IMR-90 (cell line): ENCODE measurements around the gene VSIG4. TPM values are rescaled to one million over a fixed set of nuclear protein-coding genes. Genes with fewer than 3 reads are reported as not detected.

Source experiments
- ATAC-seq: fragments of 200-7000 bp; cut with Tn5 transposase; 2 replicates; pipeline ENCODE4 v1.9.1; 2020; ENCODE audit warnings: low read depth, mild to moderate bottlenecking, moderate library complexity
- BruUV-seq: library from RNA; stranded (reverse); fragments of 400-500 nt; replicated peaks from 2 replicates; lab custom pipeline; 2021; lab: Mats Ljungman, UMichigan
- CTCF ChIA-PET: fragments of 300-600 bp; formaldehyde crosslinking; extraction: SDS; loops from one replicate; lab custom pipeline; 2021; ENCODE audit warnings: antibody characterized with exemption; lab: Yijun Ruan, JAX
- POLR2A ChIA-PET: fragments of 300-600 bp; sonication (Branson Sonifier 250); formaldehyde crosslinking; loops from one replicate; lab custom pipeline; 2022; ENCODE audit warnings: antibody characterized with exemption; ENCODE audit not compliant: unreplicated experiment; lab: Charles Lee
- DNase-seq: peaks from one replicate; pipeline ENCODE4 v3.0.0; 2013
- H2AFZ ChIP-seq: replicated peaks from 2 replicates; pipeline ENCODE3; 2013; ENCODE audit warnings: low read length, mild to moderate bottlenecking; ENCODE audit not compliant: poor library complexity
- H2AK5ac ChIP-seq: 2 replicates; pipeline ENCODE4 v1.6.1; 2013; ENCODE audit warnings: low read depth, low read length, inconsistent platforms
- H2AK9ac ChIP-seq: replicated peaks from 2 replicates; pipeline ENCODE3; 2013; ENCODE audit warnings: mild to moderate bottlenecking, low read depth, low read length, moderate library complexity; ENCODE audit not compliant: poor library complexity
- H2BK120ac ChIP-seq: 2 replicates; pipeline ENCODE4 v1.6.1; 2013; ENCODE audit warnings: low read depth, low read length, inconsistent platforms
- H2BK15ac ChIP-seq: 3 replicates; pipeline ENCODE4 v1.6.1; 2013; ENCODE audit warnings: low read depth, low read length, inconsistent platforms
- H2BK20ac ChIP-seq: 2 replicates; pipeline ENCODE4 v1.6.1; 2013; ENCODE audit warnings: low read depth, mild to moderate bottlenecking, inconsistent platforms, low read length, moderate library complexity
- H2BK5ac ChIP-seq: 2 replicates; pipeline ENCODE4 v1.6.1; 2013; ENCODE audit warnings: mild to moderate bottlenecking, low read depth, low read length, inconsistent platforms; ENCODE audit not compliant: poor library complexity, severe bottlenecking
- H3K14ac ChIP-seq: replicated peaks from 2 replicates; pipeline ENCODE4 v1.6.1; 2013; ENCODE audit warnings: low read depth, low read length, inconsistent platforms
- H3K18ac ChIP-seq: 2 replicates; pipeline ENCODE4 v1.6.1; 2013; ENCODE audit warnings: low read depth, low read length, control low read depth
- H3K23ac ChIP-seq: 2 replicates; pipeline ENCODE4 v1.6.1; 2013; ENCODE audit warnings: low read depth, low read length, inconsistent platforms
- H3K27ac ChIP-seq: 2 replicates; pipeline ENCODE4 v1.5.1; 2013; ENCODE audit warnings: mild to moderate bottlenecking, control low read depth, low read length; ENCODE audit not compliant: insufficient read depth
- H3K27me3 ChIP-seq: 2 replicates; pipeline ENCODE4 v1.6.1; 2013; ENCODE audit warnings: low read length; ENCODE audit not compliant: control insufficient read depth, insufficient read depth
- H3K36me3 ChIP-seq: 2 replicates; pipeline ENCODE4 v1.6.1; 2013; ENCODE audit warnings: low read length, mixed read lengths; ENCODE audit not compliant: control insufficient read depth, insufficient read depth
- H3K4ac ChIP-seq: 2 replicates; pipeline ENCODE4 v1.6.1; 2013; ENCODE audit warnings: low read depth, low read length, inconsistent platforms
- H3K4me1 ChIP-seq: 2 replicates; pipeline ENCODE4 v1.6.1; 2013; ENCODE audit warnings: low read length, mixed read lengths; ENCODE audit not compliant: control insufficient read depth, insufficient read depth
- H3K4me2 ChIP-seq: 2 replicates; pipeline ENCODE4 v1.6.1; 2013; ENCODE audit warnings: low read depth, mild to moderate bottlenecking, control low read depth, low read length, moderate library complexity
- H3K4me3 ChIP-seq: 2 replicates; pipeline ENCODE4 v1.5.1; 2013; ENCODE audit warnings: low read depth, mild to moderate bottlenecking, control low read depth, low read length, moderate library complexity; ENCODE audit not compliant: insufficient read depth
- H3K56ac ChIP-seq: 2 replicates; pipeline ENCODE4 v1.6.1; 2013; ENCODE audit warnings: low read length, inconsistent platforms; ENCODE audit not compliant: insufficient read depth; ENCODE audit errors: extremely low read depth
- H3K79me1 ChIP-seq, 2 experiments: 2 replicates each; pipeline ENCODE4 v1.6.1; 2013; ENCODE audit warnings: low read length in 2 of 2, inconsistent platforms in 1 of 2, low read depth in 1 of 2
- H3K9ac ChIP-seq: 2 replicates; pipeline ENCODE4 v1.6.1; 2013; ENCODE audit warnings: low read depth, low read length, control low read depth
- H3K9me1 ChIP-seq: 2 replicates; pipeline ENCODE4 v1.6.1; 2013; ENCODE audit warnings: low read length, inconsistent platforms; ENCODE audit not compliant: insufficient read depth
- H3K9me3 ChIP-seq: 2 replicates; pipeline ENCODE4 v1.6.1; 2013; ENCODE audit warnings: low read length; ENCODE audit not compliant: control insufficient read depth, insufficient read depth
- H4K20me1 ChIP-seq: 2 replicates; pipeline ENCODE4 v1.6.1; 2013; ENCODE audit warnings: low read length, inconsistent platforms; ENCODE audit not compliant: insufficient read depth
- H4K5ac ChIP-seq: 2 replicates; pipeline ENCODE4 v1.6.1; 2013; ENCODE audit warnings: mild to moderate bottlenecking, low read depth, low read length, control low read depth
- H4K8ac ChIP-seq, 2 experiments: 2 replicates each; pipeline ENCODE4 v1.6.1; 2013; ENCODE audit warnings: low read depth in 2 of 2, low read length in 2 of 2, control low read depth in 1 of 2, inconsistent platforms in 1 of 2
- H4K91ac ChIP-seq: 2 replicates; pipeline ENCODE4 v1.6.1; 2013; ENCODE audit warnings: low read depth, low read length, inconsistent platforms; ENCODE audit not compliant: insufficient read depth
- BHLHE40 ChIP-seq: fragments of 150-350 bp; IDR thresholded peaks from 2 replicates; pipeline ENCODE4 v1.6.1; 2016; ENCODE audit warnings: mild to moderate bottlenecking, low read depth, low read length
- CEBPB ChIP-seq: IDR thresholded peaks from 2 replicates; pipeline ENCODE4 v1.6.1; 2012; ENCODE audit warnings: low read depth, low read length, improper control_type of control experiment
- CHD1 ChIP-seq: IDR thresholded peaks from 2 replicates; pipeline ENCODE4 v1.6.1; 2012; ENCODE audit warnings: low read depth, low read length, improper control_type of control experiment
- ELK1 ChIP-seq: fragments of 150-350 bp; IDR thresholded peaks from 2 replicates; pipeline ENCODE4 v1.6.1; 2016; ENCODE audit warnings: low read depth, mild to moderate bottlenecking, low read length, moderate library complexity, borderline replicate concordance
- MAFK ChIP-seq: IDR thresholded peaks from 2 replicates; pipeline ENCODE4 v1.6.1; 2012; ENCODE audit warnings: low read depth, low read length, improper control_type of control experiment
- NFE2L2 ChIP-seq: fragments of 150-350 bp; IDR thresholded peaks from 2 replicates; pipeline ENCODE4 v1.6.1; 2016; ENCODE audit warnings: low read depth, mild to moderate bottlenecking, low read length
- POLR2A ChIP-seq: IDR thresholded peaks from 2 replicates; pipeline ENCODE4 v1.6.1; 2012; ENCODE audit warnings: mild to moderate bottlenecking, low read depth, low read length
- SMC3 ChIP-seq: fragments of 150-350 bp; IDR thresholded peaks from 2 replicates; pipeline ENCODE4 v1.6.1; 2016; ENCODE audit warnings: low read depth, mild to moderate bottlenecking, antibody characterized with exemption, low read length, moderate library complexity
- WGBS, 2 experiments: methylation state at CpG; one replicate each; pipeline versions ENCODE4 v1.1.5 to v1.1.7; 2013; ENCODE audit warnings: missing lambda C conversion rate in 2 of 2; ENCODE audit not compliant: insufficient read length in 1 of 2; ENCODE audit errors: extremely low coverage in 2 of 2; 5-methylcytosine and 5-hydroxymethylcytosine counted together
- dilution Hi-C: fragments of 300-500 bp; cut with HindIII; formaldehyde crosslinking; loops from one replicate; pipeline ENCODE4 v1.14.3; 2018; ENCODE audit warnings: low sequenced_read_pairs; ENCODE audit not compliant: unreplicated experiment
- in situ Hi-C: fragments of 300-500 bp; cut with MboI; formaldehyde crosslinking; loops from 3 replicates; pipeline ENCODE4 v1.14.3; 2019; ENCODE audit warnings: low sequenced_read_pairs, inconsistent platforms, mixed read lengths
- intact Hi-C: fragments of 100-400 bp; cut with micrococcal nuclease; formaldehyde crosslinking; loops from 2 replicates; pipeline ENCODE4 v1.10.0; 2022
- polyA plus RNA-seq, 3 experiments: library from polyadenylated mRNA; depleted of rRNA; stranded (reverse); fragments of >200 nt; gene quantifications; 2 replicates each; pipeline ENCODE4 v1.2.3, GENCODE V29; 2012; ENCODE audit warnings: low replicate concordance in 1 of 3
- total RNA-seq: library from RNA; depleted of rRNA; stranded (reverse); fragments of >200 nt; gene quantifications from 2 replicates; pipeline ENCODE4 v1.2.3, GENCODE V29; 2012

VSIG4 gene
- total and polyA plus RNA-seq, 2 of the 4 experiments (the other 2 are of a cell fraction) = not detected

GRCh38 chrX:66019974-66020373 lies 19.9 kb downstream of the VSIG4 start:
- H2BK15ac ChIP-seq = no peak overlapping the region
- no peaks in the 10 kb centered on the region for H4K20me1 ChIP-seq
- no peak overlapping the region for H3K56ac ChIP-seq
- H4K8ac ChIP-seq = no peak overlapping the region
- H3K4me1 ChIP-seq = no peaks in the 10 kb centered on the region
- H2AK9ac ChIP-seq = no peak overlapping the region
- no peak overlapping the region for H2BK120ac ChIP-seq
- in situ Hi-C loops = no loop called here
- H3K36me3 ChIP-seq = no peaks in the 10 kb centered on the region
- H3K27me3 ChIP-seq = peaks cover 7% of the 10 kb centered on the region
- H2BK20ac ChIP-seq = no peak overlapping the region
- H3K23ac ChIP-seq = no peak overlapping the region
- no peak overlapping the region for H3K4me2 ChIP-seq
- no peak overlapping the region for H4K5ac ChIP-seq
- dilution Hi-C loops = no loop called here
- no peaks in the 10 kb centered on the region for H3K9me3 ChIP-seq
- TF ChIP-seq CEBPB (no peak), MAFK (no peak), POLR2A (no peak), NFE2L2 (no peak), BHLHE40 (no peak), CHD1 (no peak), ELK1 (no peak), SMC3 (no peak)
- H4K91ac ChIP-seq = no peak overlapping the region
- no CpG with 5 or more reads among the region's 2 CpGs for WGBS, 2 experiments
- H3K9me1 ChIP-seq = no peaks in the 10 kb centered on the region
- no peak overlapping the region for H3K4ac ChIP-seq
- DNase-seq (no peak), ATAC-seq (no peak)
- H2AK5ac ChIP-seq = no peak overlapping the region
- no peak overlapping the region for H3K27ac ChIP-seq
- CTCF ChIA-PET = no interaction called here
- intact Hi-C loops = no loop called here
- BruUV-seq = no TSS peak
- POLR2A ChIA-PET = no interaction called here
- no peaks in the 10 kb centered on the region for H3K79me1 ChIP-seq
- no peak overlapping the region for H3K18ac ChIP-seq
- H3K14ac ChIP-seq = no peak overlapping the region
- H2BK5ac ChIP-seq = no peak overlapping the region
- no peak overlapping the region for H3K9ac ChIP-seq
- H3K4me3 ChIP-seq = no peak overlapping the region
- H2AFZ ChIP-seq = no peak overlapping the region
